Measurements from ENCODE around the gene CAMSAP3.

The CAMSAP3 gene

GRCh38 chr19:7648265-7649014 is 52.8 kb downstream of the CAMSAP3 start:
- no peak for DNase-seq (ENCODE audit: low read depth)

GRCh38 chr19:7650148-7650547 is 54.5 kb downstream of the CAMSAP3 start:
- DNase-seq (ENCODE audit: low read depth), result no peak

- peak; percentile 86 for DNase-seq (ENCODE audit: low read depth)
Observed at GRCh38 chr19:7652061-7652641, 56.5 kb downstream of the CAMSAP3 start.

GRCh38 chr19:7654401-7654800 is 58.7 kb downstream of the CAMSAP3 start:
- DNase-seq (ENCODE audit: low read depth), result no peak

GRCh38 chr19:7655581-7655980 is 59.9 kb downstream of the CAMSAP3 start:
- DNase-seq (ENCODE audit: low read depth), result no peak

- no peak for DNase-seq (ENCODE audit: low read depth)
Observed at GRCh38 chr19:7657131-7657751, 61.6 kb downstream of the CAMSAP3 start.

GRCh38 chr19:7658219-7658686 is 62.6 kb downstream of the CAMSAP3 start:
- no peak for DNase-seq (ENCODE audit: low read depth)

GRCh38 chr19:7661744-7662538 is 66.3 kb downstream of the CAMSAP3 start:
- DNase-seq (ENCODE audit: low read depth), result no peak

GRCh38 chr19:7662657-7663056 is 67.0 kb downstream of the CAMSAP3 start:
- no peak for DNase-seq (ENCODE audit: low read depth)

GRCh38 chr19:7663706-7664105 is 68.0 kb downstream of the CAMSAP3 start:
- DNase-seq (ENCODE audit: low read depth), result no peak

GRCh38 chr19:7665076-7665475 is 69.4 kb downstream of the CAMSAP3 start:
- DNase-seq (ENCODE audit: low read depth), result no peak
